Panc1 (cell line): ENCODE data around the gene CDH23.

Source experiments
- POLR2AphosphoS5 ChIP-seq: IDR thresholded peaks from 2 replicates; pipeline ENCODE4 v1.6.1; 2012; ENCODE audit warnings: mild to moderate bottlenecking, low read depth, low read length, moderate library complexity
- SIN3A ChIP-seq: IDR thresholded peaks from 2 replicates; pipeline ENCODE4 v1.6.1; 2012; ENCODE audit warnings: low read depth, mild to moderate bottlenecking, low read length, moderate library complexity, borderline replicate concordance; ENCODE audit not compliant: insufficient read depth
- TF ChIP-seq, protein P1 (sequence below): fragments of 450-650 bp; IDR thresholded peaks from 2 replicates; pipeline ENCODE4 v1.5.1; 2017; ENCODE audit warnings: mild to moderate bottlenecking

DNA sequence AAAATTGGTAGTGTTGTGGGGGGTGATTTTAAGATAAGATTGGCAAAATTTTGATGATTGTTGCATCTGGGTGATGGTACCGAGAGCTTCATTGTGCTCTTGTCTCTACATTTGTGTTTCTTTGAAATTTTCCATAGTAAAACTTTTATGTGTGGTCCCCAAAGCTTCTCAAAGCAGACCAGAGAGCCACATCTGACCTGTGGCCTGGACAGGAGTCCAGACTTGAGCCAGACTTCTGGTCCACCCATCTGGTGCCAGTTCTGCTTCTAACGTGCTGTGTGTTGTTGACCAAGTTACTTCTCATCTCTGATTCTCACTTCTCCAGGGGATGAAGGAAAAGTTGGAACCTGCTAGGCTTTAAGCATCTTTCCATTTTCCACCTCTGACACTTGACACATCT lies 202.8 kb downstream of the CDH23 start:
- TF ChIP-seq, protein P1, sequence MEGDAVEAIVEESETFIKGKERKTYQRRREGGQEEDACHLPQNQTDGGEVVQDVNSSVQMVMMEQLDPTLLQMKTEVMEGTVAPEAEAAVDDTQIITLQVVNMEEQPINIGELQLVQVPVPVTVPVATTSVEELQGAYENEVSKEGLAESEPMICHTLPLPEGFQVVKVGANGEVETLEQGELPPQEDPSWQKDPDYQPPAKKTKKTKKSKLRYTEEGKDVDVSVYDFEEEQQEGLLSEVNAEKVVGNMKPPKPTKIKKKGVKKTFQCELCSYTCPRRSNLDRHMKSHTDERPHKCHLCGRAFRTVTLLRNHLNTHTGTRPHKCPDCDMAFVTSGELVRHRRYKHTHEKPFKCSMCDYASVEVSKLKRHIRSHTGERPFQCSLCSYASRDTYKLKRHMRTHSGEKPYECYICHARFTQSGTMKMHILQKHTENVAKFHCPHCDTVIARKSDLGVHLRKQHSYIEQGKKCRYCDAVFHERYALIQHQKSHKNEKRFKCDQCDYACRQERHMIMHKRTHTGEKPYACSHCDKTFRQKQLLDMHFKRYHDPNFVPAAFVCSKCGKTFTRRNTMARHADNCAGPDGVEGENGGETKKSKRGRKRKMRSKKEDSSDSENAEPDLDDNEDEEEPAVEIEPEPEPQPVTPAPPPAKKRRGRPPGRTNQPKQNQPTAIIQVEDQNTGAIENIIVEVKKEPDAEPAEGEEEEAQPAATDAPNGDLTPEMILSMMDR: no peak
- TF ChIP-seq POLR2AphosphoS5: no peak
- no peak for TF ChIP-seq SIN3A
